Activated CD4-positive, alpha-beta memory T cell treated with anti-CD3 and anti-CD28 coated beads for 36 hours (primary cell): ENCODE measurements around the gene SLC38A7. TPM values are rescaled to one million over a fixed set of nuclear protein-coding genes. Genes with fewer than 3 reads are reported as not detected.
"Not testable (repeated sequence)": the region's sequence is repeated elsewhere in the genome, so short reads cannot be mapped to it uniquely, and the experiment has no call there.

ENCODE experiments used
- CTCF ChIA-PET: fragments of 350-600 bp; sonication (Branson Sonifier 250); formaldehyde crosslinking; loops from one replicate; lab custom pipeline; 2021; ENCODE audit warnings: antibody characterized with exemption, inconsistent platforms; lab: Charles Lee
- POLR2A ChIA-PET: fragments of 350-600 bp; sonication (Branson Sonifier 250); formaldehyde crosslinking; loops from one replicate; lab custom pipeline; 2021; ENCODE audit warnings: antibody characterized with exemption; lab: Charles Lee
- DNase-seq: peaks from one replicate; pipeline ENCODE4 v3.0.0-alpha.2; 2020
- H3K27ac Mint-ChIP-seq: one replicate; pipeline ENCODE4 v1.8.0; 2021; ENCODE audit warnings: mixed read lengths
- H3K27me3 Mint-ChIP-seq: one replicate; pipeline ENCODE4 v1.8.0; 2021; ENCODE audit warnings: mixed read lengths
- H3K36me3 Mint-ChIP-seq: one replicate; pipeline ENCODE4 v1.8.0; 2021; ENCODE audit warnings: mixed read lengths
- H3K4me1 Mint-ChIP-seq: one replicate; pipeline ENCODE4 v1.8.0; 2021; ENCODE audit warnings: low read depth, mixed read lengths
- H3K4me3 Mint-ChIP-seq: one replicate; pipeline ENCODE4 v1.8.0; 2021; ENCODE audit warnings: mild to moderate bottlenecking, mixed read lengths
- H3K9me3 Mint-ChIP-seq: one replicate; pipeline ENCODE4 v1.8.0; 2021; ENCODE audit warnings: mixed read lengths
- intact Hi-C: fragments of 100-400 bp; cut with micrococcal nuclease; formaldehyde crosslinking; loops from one replicate; pipeline ENCODE4 v1.15.1; 2023
- total RNA-seq, 2 experiments: library from RNA; stranded (reverse); gene quantifications; one replicate each; pipeline ENCODE4 v1.2.3, GENCODE V29; 2021

SLC38A7 gene
- total RNA-seq, 2 experiments from 2014 or later: 5.0 to 5.4 TPM

- Mint-ChIP-seq H3K27ac (no peak overlapping the region), H3K9me3 (no peaks in the 10 kb centered on the region), H3K27me3 (no peaks in the 10 kb centered on the region), H3K36me3 (peaks cover 14% of the 10 kb centered on the region), H3K4me1 (no peaks in the 10 kb centered on the region), H3K4me3 (no peak overlapping the region)
- intact Hi-C loops: no loop called here
- DNase-seq: no peak
- POLR2A ChIA-PET: no interaction called here
- CTCF ChIA-PET: no interaction called here
Observed at GRCh38 chr16:58670946-58671583, 13.5 kb downstream of the SLC38A7 start.

GRCh38 chr16:58670177-58670576, 14.4 kb downstream of the SLC38A7 start:
- intact Hi-C loops: no loop called here
- ChIA-PET POLR2A (no interaction called here), CTCF (no interaction called here)
- H3K36me3 Mint-ChIP-seq: peaks cover 14% of the 10 kb centered on the region
- H3K9me3 Mint-ChIP-seq: no peaks in the 10 kb centered on the region
- H3K27me3 Mint-ChIP-seq: no peaks in the 10 kb centered on the region
- H3K4me1 Mint-ChIP-seq: no peaks in the 10 kb centered on the region
- DNase-seq: no peak
- H3K4me3 Mint-ChIP-seq: no peak overlapping the region
- H3K27ac Mint-ChIP-seq: no peak overlapping the region

GRCh38 chr16:58665200-58665599, 19.4 kb downstream of the SLC38A7 start:
- Mint-ChIP-seq H3K27me3 (no peaks in the 10 kb centered on the region), H3K36me3 (peaks cover 9% of the 10 kb centered on the region), H3K4me1 (no peaks in the 10 kb centered on the region), H3K9me3 (no peaks in the 10 kb centered on the region), H3K4me3 (no peak overlapping the region), H3K27ac (no peak overlapping the region)
- POLR2A ChIA-PET: no interaction called here
- intact Hi-C loops: loop anchor here (10.0 kb wide), 1 partner anchor 330 kb away; no protein-coding TSS in a partner anchor
- no peak for DNase-seq
- CTCF ChIA-PET: no interaction called here

GRCh38 chr16:58661199-58661830, 23.3 kb downstream of the SLC38A7 start:
- DNase-seq: peak; percentile 14
- no peaks in the 10 kb centered on the region for H3K36me3 Mint-ChIP-seq
- POLR2A ChIA-PET: interaction anchor here (0.6 to 1.6 kb wide), 2 partner anchors 23 to 101 kb away, joined by 3 read pairs; partner anchors contain the start of gene SLC38A7
- no peaks in the 10 kb centered on the region for H3K4me1 Mint-ChIP-seq
- H3K4me3 Mint-ChIP-seq: no peak overlapping the region
- CTCF ChIA-PET: interaction anchor here (0.7 to 1.8 kb wide), 7 partner anchors 31 to 325 kb away, joined by 3 to 6 read pairs (median 5); no protein-coding TSS in a partner anchor
- no peaks in the 10 kb centered on the region for H3K9me3 Mint-ChIP-seq
- H3K27me3 Mint-ChIP-seq: no peaks in the 10 kb centered on the region
- intact Hi-C loops: loop anchor here (1.0 to 10.0 kb wide), 2 partner anchors 149 to 327 kb away; no protein-coding TSS in a partner anchor
- no peak overlapping the region for H3K27ac Mint-ChIP-seq

GRCh38 chr16:58659911-58660310, 24.7 kb downstream of the SLC38A7 start:
- DNase-seq, H3K9me3 Mint-ChIP-seq, POLR2A ChIA-PET, H3K36me3 Mint-ChIP-seq, H3K27me3 Mint-ChIP-seq, H3K4me1 Mint-ChIP-seq, H3K4me3 Mint-ChIP-seq, H3K27ac Mint-ChIP-seq: not testable (repeated sequence)
- intact Hi-C loops: loop anchor here (10.0 kb wide), 1 partner anchor 325 kb away; no protein-coding TSS in a partner anchor
- CTCF ChIA-PET: interaction anchor here (0.7 kb wide), 1 partner anchor 114 kb away, joined by 4 read pairs; no protein-coding TSS in a partner anchor

- Mint-ChIP-seq H3K4me1 (no peaks in the 10 kb centered on the region), H3K4me3 (no peak overlapping the region), H3K27ac (no peak overlapping the region), H3K9me3 (no peaks in the 10 kb centered on the region), H3K36me3 (no peaks in the 10 kb centered on the region), H3K27me3 (no peaks in the 10 kb centered on the region)
- CTCF ChIA-PET: interaction anchor here (1.7 to 2.1 kb wide), 2 partner anchors 97 to 146 kb away, joined by 7 to 9 read pairs; no protein-coding TSS in a partner anchor
- POLR2A ChIA-PET: interaction anchor here (0.8 kb wide), 1 partner anchor 30 kb away, joined by 3 read pairs; no protein-coding TSS in a partner anchor
- no peak for DNase-seq
- intact Hi-C loops: no loop called here
Observed at GRCh38 chr16:58658796-58659211, 25.8 kb downstream of the SLC38A7 start.

- H3K27ac Mint-ChIP-seq: no peak overlapping the region
- H3K36me3 Mint-ChIP-seq: no peaks in the 10 kb centered on the region
Observed at GRCh38 chr16:58656899-58657298, 27.7 kb downstream of the SLC38A7 start.

GRCh38 chr16:58655215-58655596, 29.4 kb downstream of the SLC38A7 start:
- intact Hi-C loops: no loop called here
- DNase-seq: no peak
- Mint-ChIP-seq H3K36me3 (no peaks in the 10 kb centered on the region), H3K27me3 (no peaks in the 10 kb centered on the region), H3K9me3 (no peaks in the 10 kb centered on the region), H3K4me1 (no peaks in the 10 kb centered on the region), H3K27ac (no peak overlapping the region), H3K4me3 (no peak overlapping the region)
- ChIA-PET CTCF (no interaction called here), POLR2A (no interaction called here)

More at GRCh38 chr16:58656899-58657298, 27.7 kb downstream of the SLC38A7 start:
- ChIA-PET POLR2A (no interaction called here), CTCF (interaction anchor here (1.7 to 2.1 kb wide), 2 partner anchors 99 to 144 kb away, joined by 7 to 9 read pairs; no protein-coding TSS in a partner anchor)
- Mint-ChIP-seq H3K4me1 (no peaks in the 10 kb centered on the region), H3K9me3 (no peaks in the 10 kb centered on the region), H3K27me3 (no peaks in the 10 kb centered on the region), H3K4me3 (no peak overlapping the region)
- intact Hi-C loops: no loop called here
- DNase-seq: no peak

GRCh38 chr16:58654560-58655214, 29.9 kb downstream of the SLC38A7 start:
- H3K27ac Mint-ChIP-seq: no peak overlapping the region
- no peak overlapping the region for H3K4me3 Mint-ChIP-seq
- POLR2A ChIA-PET: no interaction called here
- no peaks in the 10 kb centered on the region for H3K9me3 Mint-ChIP-seq
- DNase-seq: no peak
- CTCF ChIA-PET: no interaction called here
- no peaks in the 10 kb centered on the region for H3K27me3 Mint-ChIP-seq
- H3K4me1 Mint-ChIP-seq: no peaks in the 10 kb centered on the region
- intact Hi-C loops: no loop called here
- H3K36me3 Mint-ChIP-seq: no peaks in the 10 kb centered on the region

GRCh38 chr16:58652741-58653140, 31.8 kb downstream of the SLC38A7 start:
- Mint-ChIP-seq H3K9me3 (no peaks in the 10 kb centered on the region), H3K36me3 (no peaks in the 10 kb centered on the region), H3K27ac (no peak overlapping the region), H3K4me1 (no peaks in the 10 kb centered on the region), H3K4me3 (no peak overlapping the region), H3K27me3 (no peaks in the 10 kb centered on the region)
- CTCF ChIA-PET: interaction anchor here (1.2 kb wide), 1 partner anchor 103 kb away, joined by 3 read pairs; no protein-coding TSS in a partner anchor
- no peak for DNase-seq
- POLR2A ChIA-PET: interaction anchor here (0.7 kb wide), 1 partner anchor 67 kb away, joined by 3 read pairs; no protein-coding TSS in a partner anchor
- intact Hi-C loops: no loop called here

GRCh38 chr16:58651965-58652348, 32.6 kb downstream of the SLC38A7 start:
- POLR2A ChIA-PET: no interaction called here

GRCh38 chr16:58649707-58650106, 34.9 kb downstream of the SLC38A7 start:
- H3K4me3 Mint-ChIP-seq: no peak overlapping the region
- H3K36me3 Mint-ChIP-seq: no peaks in the 10 kb centered on the region
- POLR2A ChIA-PET: no interaction called here
- no peaks in the 10 kb centered on the region for H3K27me3 Mint-ChIP-seq
- DNase-seq: no peak
- no peak overlapping the region for H3K27ac Mint-ChIP-seq
- intact Hi-C loops: no loop called here
- H3K4me1 Mint-ChIP-seq: no peaks in the 10 kb centered on the region
- CTCF ChIA-PET: no interaction called here
- no peaks in the 10 kb centered on the region for H3K9me3 Mint-ChIP-seq

More at GRCh38 chr16:58651965-58652348, 32.6 kb downstream of the SLC38A7 start:
- Mint-ChIP-seq H3K4me3 (no peak overlapping the region), H3K36me3 (no peaks in the 10 kb centered on the region), H3K4me1 (no peaks in the 10 kb centered on the region), H3K9me3 (no peaks in the 10 kb centered on the region), H3K27me3 (no peaks in the 10 kb centered on the region), H3K27ac (no peak overlapping the region)
- intact Hi-C loops: no loop called here
- CTCF ChIA-PET: interaction anchor here (1.2 to 1.5 kb wide), 2 partner anchors 104 kb away, joined by 3 to 5 read pairs; no protein-coding TSS in a partner anchor
- no peak for DNase-seq
